Upper lobe of right lung (tissue), 1 donor: ENCODE data around the gene GPSM3. TPM values are rescaled to one million over a fixed set of nuclear protein-coding genes. Genes with fewer than 3 reads are reported as not detected.

Source experiments
- ATAC-seq: fragments of 200-7000 bp; cut with Tn5 transposase; one replicate; pipeline ENCODE4 v1.9.1; 2020; ENCODE audit warnings: mild to moderate bottlenecking, moderate library complexity
- DNase-seq: peaks from one replicate; pipeline ENCODE4 v3.0.0-alpha.2; 2020
- H3K27ac ChIP-seq: fragments of 200-600 bp; one replicate; pipeline ENCODE4 v1.8.0; 2022
- H3K27me3 ChIP-seq: fragments of 200-600 bp; one replicate; pipeline ENCODE4 v1.8.0; 2022; ENCODE audit warnings: mild to moderate bottlenecking
- H3K36me3 ChIP-seq: fragments of 200-600 bp; one replicate; pipeline ENCODE4 v1.8.0; 2022
- H3K4me1 ChIP-seq: fragments of 200-600 bp; one replicate; pipeline ENCODE4 v1.8.0; 2022
- H3K4me3 ChIP-seq: fragments of 200-600 bp; one replicate; pipeline ENCODE4 v1.8.0; 2022; ENCODE audit warnings: mild to moderate bottlenecking
- H3K9me3 ChIP-seq: fragments of 200-600 bp; one replicate; pipeline ENCODE4 v1.8.0; 2022
- CTCF ChIP-seq: fragments of 200-600 bp; IDR thresholded peaks from one replicate; pipeline ENCODE4 v1.8.0; 2022; ENCODE audit warnings: antibody characterized with exemption
- intact Hi-C: fragments of 100-400 bp; cut with DNase I; formaldehyde crosslinking; loops from one replicate; pipeline ENCODE4 v1.11.0; 2022
- total RNA-seq: library from RNA; stranded (reverse); fragmentation: NEBNext Ultra II Directional; extraction: Animal tissue kit (Norgen Biotek cat#: 25700); gene quantifications from one replicate; pipeline ENCODE4 v1.2.1, GENCODE V29; 2021
- donor health status: DM: no; HTN: yes; CAD: no; lungs with severe emphysema.

Gene GPSM3
- total RNA-seq, 1 donor from 2014 or later = 51.9 TPM

- peak overlapping the region; percentile 77 for H3K27ac ChIP-seq
- no peaks in the 10 kb centered on the region for H3K9me3 ChIP-seq
- H3K4me1 ChIP-seq = peaks cover 40% of the 10 kb centered on the region
- ATAC-seq (no peak), DNase-seq (no peak)
- TF ChIP-seq CTCF = no peak
- peak overlapping the region; percentile 28 for H3K4me3 ChIP-seq
- intact Hi-C loops = no loop called here
- H3K36me3 ChIP-seq = peaks cover 39% of the 10 kb centered on the region
- no peaks in the 10 kb centered on the region for H3K27me3 ChIP-seq
Observed at GRCh38 chr6:32182555-32182981, 9.9 kb downstream of the GPSM3 start.

- DNase-seq (no peak), ATAC-seq (no peak)
- peak overlapping the region; percentile 28 for H3K4me3 ChIP-seq
- peaks cover 41% of the 10 kb centered on the region for H3K4me1 ChIP-seq
- H3K9me3 ChIP-seq = no peaks in the 10 kb centered on the region
- intact Hi-C loops = no loop called here
- H3K27ac ChIP-seq = peak overlapping the region; percentile 19
- peaks cover 34% of the 10 kb centered on the region for H3K36me3 ChIP-seq
- H3K27me3 ChIP-seq = no peaks in the 10 kb centered on the region
- no peak for TF ChIP-seq CTCF
Observed at GRCh38 chr6:32181915-32182529, 10.4 kb downstream of the GPSM3 start.

- Histone ChIP-seq H3K27ac (peak overlapping the region; percentile 19), H3K27me3 (no peaks in the 10 kb centered on the region), H3K4me1 (peaks cover 41% of the 10 kb centered on the region), H3K9me3 (no peaks in the 10 kb centered on the region), H3K4me3 (peak overlapping the region; percentile 10), H3K36me3 (peaks cover 26% of the 10 kb centered on the region)
- ATAC-seq = no peak
- no peak for DNase-seq
- no peak for TF ChIP-seq CTCF
- intact Hi-C loops = no loop called here
Observed at GRCh38 chr6:32181148-32181702, 11.2 kb downstream of the GPSM3 start.

GRCh38 chr6:32179766-32180405, 12.6 kb downstream of the GPSM3 start:
- intact Hi-C loops = no loop called here
- Histone ChIP-seq H3K4me1 (peaks cover 44% of the 10 kb centered on the region), H3K27ac (no peak overlapping the region), H3K27me3 (no peaks in the 10 kb centered on the region), H3K4me3 (no peak overlapping the region), H3K36me3 (peaks cover 26% of the 10 kb centered on the region), H3K9me3 (no peaks in the 10 kb centered on the region)
- no peak for TF ChIP-seq CTCF
- ATAC-seq (no peak), DNase-seq (no peak)

GRCh38 chr6:32178547-32179440, 13.6 kb downstream of the GPSM3 start:
- peak overlapping the region; percentile 98 for H3K27ac ChIP-seq

More at GRCh38 chr6:32178547-32179440, 13.6 kb downstream of the GPSM3 start:
- DNase-seq = peak; percentile 85
- ATAC-seq = no peak
- H3K36me3 ChIP-seq = peaks cover 26% of the 10 kb centered on the region
- H3K9me3 ChIP-seq = no peaks in the 10 kb centered on the region
- peak overlapping the region; percentile 85 for H3K4me3 ChIP-seq
- intact Hi-C loops = no loop called here
- peaks cover 40% of the 10 kb centered on the region for H3K4me1 ChIP-seq
- TF ChIP-seq CTCF = no peak
- H3K27me3 ChIP-seq = no peaks in the 10 kb centered on the region
